PC-3 (cell line): ENCODE measurements around the gene MYL7. TPM values are rescaled to one million over a fixed set of nuclear protein-coding genes. Genes with fewer than 3 reads are reported as not detected.

Experiments used
- ATAC-seq: fragments of 200-7000 bp; cut with Tn5 transposase; 2 replicates; pipeline ENCODE4 v1.9.1; 2020; ENCODE audit warnings: mild to moderate bottlenecking, moderate library complexity
- BruUV-seq: library from RNA; stranded (reverse); fragments of 400-500 nt; replicated peaks from 2 replicates; lab custom pipeline; 2021; lab: Mats Ljungman, UMichigan
- CTCF ChIA-PET: fragments of 300-600 bp; sonication (Branson Sonifier 250); formaldehyde crosslinking; loops from one replicate; lab custom pipeline; 2022; ENCODE audit warnings: antibody characterized with exemption; lab: Charles Lee
- POLR2A ChIA-PET: fragments of 300-600 bp; sonication (Branson Sonifier 250); formaldehyde crosslinking; loops from one replicate; lab custom pipeline; 2022; ENCODE audit warnings: antibody characterized with exemption; ENCODE audit not compliant: unreplicated experiment; lab: Charles Lee
- DNase-seq: peaks from one replicate; pipeline ENCODE4 v3.0.0-alpha.2; 2015
- H2AFZ ChIP-seq: fragments of 300-600 bp; sonication (generic); 2 replicates; pipeline ENCODE4 v1.6.0; 2016; ENCODE audit warnings: antibody characterized with exemption, low read length
- H3F3A ChIP-seq: fragments of 300-600 bp; sonication (generic); one replicate; pipeline ENCODE4 v1.6.0; 2017; ENCODE audit warnings: antibody characterized with exemption, low read length, control low read depth, mild to moderate bottlenecking; ENCODE audit not compliant: unreplicated experiment
- H3K27ac ChIP-seq: fragments of 300-600 bp; sonication (generic); 2 replicates; pipeline ENCODE4 v1.5.1; 2016; ENCODE audit warnings: mild to moderate bottlenecking, low read length
- H3K27me3 ChIP-seq: fragments of 300-600 bp; sonication (generic); 2 replicates; pipeline ENCODE4 v1.6.1; 2016; ENCODE audit warnings: low read length, mixed read lengths
- H3K36me3 ChIP-seq: fragments of 300-600 bp; sonication (generic); 2 replicates; pipeline ENCODE4 v1.6.1; 2016; ENCODE audit warnings: low read depth, mixed run types, low read length, mixed read lengths
- H3K4me1 ChIP-seq: fragments of 300-600 bp; sonication (generic); 2 replicates; pipeline ENCODE4 v1.5.1; 2016; ENCODE audit warnings: low read length; ENCODE audit not compliant: insufficient read depth
- H3K4me2 ChIP-seq: fragments of 300-600 bp; sonication (generic); 2 replicates; pipeline ENCODE4 v1.6.0; 2016; ENCODE audit warnings: low read length
- H3K4me3 ChIP-seq: fragments of 300-600 bp; sonication (generic); 2 replicates; pipeline ENCODE4 v1.5.1; 2016; ENCODE audit warnings: mild to moderate bottlenecking, low read length, mixed read lengths
- H3K79me2 ChIP-seq: fragments of 300-600 bp; sonication (generic); 2 replicates; pipeline ENCODE4 v1.6.1; 2017; ENCODE audit warnings: low read length, mixed read lengths
- H3K9ac ChIP-seq: fragments of 300-600 bp; sonication (generic); 2 replicates; pipeline ENCODE4 v1.6.0; 2016; ENCODE audit warnings: mild to moderate bottlenecking, low read length
- H3K9me2 ChIP-seq: fragments of 300-600 bp; sonication (generic); replicated peaks from 2 replicates; pipeline ENCODE4 v1.6.1; 2016; ENCODE audit warnings: mixed run types, low read length, mixed read lengths
- H3K9me3 ChIP-seq: fragments of 300-600 bp; sonication (generic); 2 replicates; pipeline ENCODE4 v1.6.1; 2016; ENCODE audit warnings: low read length, mixed read lengths
- H4K20me1 ChIP-seq: fragments of 300-600 bp; sonication (generic); 2 replicates; pipeline ENCODE4 v1.6.1; 2016; ENCODE audit warnings: low read length, mixed read lengths
- EZH2 ChIP-seq: fragments of 300-600 bp; sonication (generic); IDR thresholded peaks from one replicate; pipeline ENCODE4 v1.6.1; 2017; ENCODE audit warnings: antibody characterized with exemption, mild to moderate bottlenecking, low read length; ENCODE audit not compliant: unreplicated experiment
- EZH2phosphoT487 ChIP-seq: fragments of 300-600 bp; sonication (generic); IDR thresholded peaks from 2 replicates; pipeline ENCODE4 v1.6.1; 2018; ENCODE audit warnings: mild to moderate bottlenecking, antibody characterized with exemption, low read length, borderline replicate concordance
- intact Hi-C: fragments of 100-400 bp; cut with micrococcal nuclease; formaldehyde crosslinking; loops from 2 replicates; pipeline ENCODE4 v1.9.0; 2023
- total RNA-seq: library from RNA; depleted of rRNA; stranded (reverse); fragments of >200 nt; gene quantifications from 2 replicates; pipeline ENCODE4 v1.2.3, GENCODE V29; 2014
- TF ChIP-seq, protein P1 (sequence below): fragments of 300-600 bp; sonication (generic); conservative IDR thresholded peaks from 2 replicates; pipeline ENCODE4 v1.5.1; 2017; ENCODE audit warnings: antibody characterized with exemption, low read depth, mild to moderate bottlenecking, low read length

MYL7 gene
- total RNA-seq, 1 experiment from 2014 or later: not detected

GRCh38 chr7:44149571-44150465 is 8.7 kb upstream of the MYL7 start:
- Histone ChIP-seq H3K9ac (no peak overlapping the region), H3K4me2 (no peak overlapping the region), H3K36me3 (no peaks in the 10 kb centered on the region), H3K9me2 (no peaks in the 10 kb centered on the region), H3K27me3 (no peaks in the 10 kb centered on the region), H3F3A (no peaks in the 10 kb centered on the region), H3K4me1 (no peaks in the 10 kb centered on the region), H2AFZ (no peak overlapping the region), H3K4me3 (no peak overlapping the region), H3K27ac (no peak overlapping the region), H3K9me3 (no peaks in the 10 kb centered on the region), H4K20me1 (no peaks in the 10 kb centered on the region), H3K79me2 (no peaks in the 10 kb centered on the region)
- DNase-seq: no peak
- ChIA-PET CTCF (no interaction called here), POLR2A (no interaction called here)
- intact Hi-C loops: no loop called here
- TF ChIP-seq EZH2 (no peak), EZH2phosphoT487 (no peak)
- TF ChIP-seq, protein P1, sequence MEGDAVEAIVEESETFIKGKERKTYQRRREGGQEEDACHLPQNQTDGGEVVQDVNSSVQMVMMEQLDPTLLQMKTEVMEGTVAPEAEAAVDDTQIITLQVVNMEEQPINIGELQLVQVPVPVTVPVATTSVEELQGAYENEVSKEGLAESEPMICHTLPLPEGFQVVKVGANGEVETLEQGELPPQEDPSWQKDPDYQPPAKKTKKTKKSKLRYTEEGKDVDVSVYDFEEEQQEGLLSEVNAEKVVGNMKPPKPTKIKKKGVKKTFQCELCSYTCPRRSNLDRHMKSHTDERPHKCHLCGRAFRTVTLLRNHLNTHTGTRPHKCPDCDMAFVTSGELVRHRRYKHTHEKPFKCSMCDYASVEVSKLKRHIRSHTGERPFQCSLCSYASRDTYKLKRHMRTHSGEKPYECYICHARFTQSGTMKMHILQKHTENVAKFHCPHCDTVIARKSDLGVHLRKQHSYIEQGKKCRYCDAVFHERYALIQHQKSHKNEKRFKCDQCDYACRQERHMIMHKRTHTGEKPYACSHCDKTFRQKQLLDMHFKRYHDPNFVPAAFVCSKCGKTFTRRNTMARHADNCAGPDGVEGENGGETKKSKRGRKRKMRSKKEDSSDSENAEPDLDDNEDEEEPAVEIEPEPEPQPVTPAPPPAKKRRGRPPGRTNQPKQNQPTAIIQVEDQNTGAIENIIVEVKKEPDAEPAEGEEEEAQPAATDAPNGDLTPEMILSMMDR: no peak
- no peak for ATAC-seq
- BruUV-seq: no TSS peak

- H3K4me2 ChIP-seq: no peak overlapping the region
- H3K4me3 ChIP-seq: no peak overlapping the region
- H3K79me2 ChIP-seq: no peaks in the 10 kb centered on the region
- no peak for TF ChIP-seq EZH2phosphoT487
- TF ChIP-seq, protein P1: no peak
- TF ChIP-seq EZH2: no peak
- DNase-seq (no peak), ATAC-seq (no peak)
- H3K4me1 ChIP-seq: no peaks in the 10 kb centered on the region
- intact Hi-C loops: no loop called here
- H3F3A ChIP-seq: no peaks in the 10 kb centered on the region
- no peaks in the 10 kb centered on the region for H3K27me3 ChIP-seq
- H3K9me2 ChIP-seq: no peaks in the 10 kb centered on the region
- BruUV-seq: no TSS peak
- H3K9ac ChIP-seq: no peak overlapping the region
- no peak overlapping the region for H3K27ac ChIP-seq
- no peak overlapping the region for H2AFZ ChIP-seq
- no peaks in the 10 kb centered on the region for H4K20me1 ChIP-seq
- H3K9me3 ChIP-seq: no peaks in the 10 kb centered on the region
- POLR2A ChIA-PET: no interaction called here
- CTCF ChIA-PET: no interaction called here
- no peaks in the 10 kb centered on the region for H3K36me3 ChIP-seq
These were observed 7.9 kb upstream of the MYL7 start for GRCh38 chr7:44148961-44149536.

DNA sequence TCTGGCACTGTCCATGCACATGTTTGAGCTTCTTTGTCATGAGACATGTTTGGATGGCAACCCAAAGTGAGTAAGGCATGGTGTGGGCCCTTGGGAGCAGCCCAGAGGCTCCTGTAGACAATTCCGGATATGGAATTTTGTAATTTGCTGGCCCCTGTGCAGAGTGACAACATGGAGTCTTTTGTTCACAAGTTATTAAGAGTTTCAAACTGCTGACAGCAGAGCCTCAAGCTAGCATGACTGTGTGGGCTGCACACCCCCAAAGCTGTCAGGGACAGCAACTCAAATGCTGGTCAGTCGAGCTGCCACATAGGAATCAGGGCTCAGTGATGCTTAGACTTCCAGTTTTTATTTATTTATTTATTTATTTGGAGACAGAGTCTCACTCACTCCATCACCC is 7.0 kb upstream of the MYL7 start:
- H2AFZ ChIP-seq: no peak overlapping the region
- H3K9me2 ChIP-seq: no peaks in the 10 kb centered on the region
- TF ChIP-seq, protein P1: no peak
- TF ChIP-seq EZH2 (no peak), EZH2phosphoT487 (no peak)
- no peaks in the 10 kb centered on the region for H3K79me2 ChIP-seq
- no peaks in the 10 kb centered on the region for H3K27me3 ChIP-seq
- H3K4me1 ChIP-seq: no peaks in the 10 kb centered on the region
- no peak overlapping the region for H3K9ac ChIP-seq
- H3K4me2 ChIP-seq: no peak overlapping the region
- no peaks in the 10 kb centered on the region for H3F3A ChIP-seq
- H3K27ac ChIP-seq: no peak overlapping the region
- intact Hi-C loops: no loop called here
- no peaks in the 10 kb centered on the region for H4K20me1 ChIP-seq
- CTCF ChIA-PET: no interaction called here
- H3K9me3 ChIP-seq: no peaks in the 10 kb centered on the region
- H3K36me3 ChIP-seq: no peaks in the 10 kb centered on the region
- POLR2A ChIA-PET: no interaction called here
- no TSS peak for BruUV-seq
- DNase-seq (no peak), ATAC-seq (no peak)
- H3K4me3 ChIP-seq: no peak overlapping the region
